ENCODE measurements around the gene PRAMEF11.
"Not testable (repeated sequence)": the region's sequence is repeated elsewhere in the genome, so short reads cannot be mapped to it uniquely, and the experiment has no call there.

DNA sequence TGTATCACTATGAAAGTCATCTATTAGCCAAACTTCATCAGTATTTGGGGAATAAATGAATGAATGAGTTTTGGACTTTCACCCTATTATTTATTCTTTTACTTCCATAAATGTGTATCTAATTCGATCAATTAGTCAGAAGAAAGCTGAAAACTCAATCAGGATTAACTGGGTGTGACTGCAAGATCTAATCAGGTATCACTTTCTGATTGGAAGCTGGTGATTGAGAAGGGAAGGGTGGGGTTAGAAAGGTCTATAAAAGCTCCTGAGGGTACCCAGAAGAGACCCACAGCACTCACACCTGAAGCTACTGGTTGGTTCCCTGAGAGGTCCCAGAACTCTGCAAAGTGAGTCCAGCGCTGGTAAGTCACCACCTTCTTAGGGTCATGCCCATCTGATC, 25.6 kb upstream of the PRAMEF11 start, which contains the start of gene PRAMEF2:
- TF ChIP-seq, protein P1, sequence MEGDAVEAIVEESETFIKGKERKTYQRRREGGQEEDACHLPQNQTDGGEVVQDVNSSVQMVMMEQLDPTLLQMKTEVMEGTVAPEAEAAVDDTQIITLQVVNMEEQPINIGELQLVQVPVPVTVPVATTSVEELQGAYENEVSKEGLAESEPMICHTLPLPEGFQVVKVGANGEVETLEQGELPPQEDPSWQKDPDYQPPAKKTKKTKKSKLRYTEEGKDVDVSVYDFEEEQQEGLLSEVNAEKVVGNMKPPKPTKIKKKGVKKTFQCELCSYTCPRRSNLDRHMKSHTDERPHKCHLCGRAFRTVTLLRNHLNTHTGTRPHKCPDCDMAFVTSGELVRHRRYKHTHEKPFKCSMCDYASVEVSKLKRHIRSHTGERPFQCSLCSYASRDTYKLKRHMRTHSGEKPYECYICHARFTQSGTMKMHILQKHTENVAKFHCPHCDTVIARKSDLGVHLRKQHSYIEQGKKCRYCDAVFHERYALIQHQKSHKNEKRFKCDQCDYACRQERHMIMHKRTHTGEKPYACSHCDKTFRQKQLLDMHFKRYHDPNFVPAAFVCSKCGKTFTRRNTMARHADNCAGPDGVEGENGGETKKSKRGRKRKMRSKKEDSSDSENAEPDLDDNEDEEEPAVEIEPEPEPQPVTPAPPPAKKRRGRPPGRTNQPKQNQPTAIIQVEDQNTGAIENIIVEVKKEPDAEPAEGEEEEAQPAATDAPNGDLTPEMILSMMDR (conservative IDR thresholded peaks at IDR 0.05), result not testable (repeated sequence)
- not testable (repeated sequence) for TF ChIP-seq ZFX (IDR thresholded peaks at IDR 0.05)

Measured in C4-2B (cell line).